ENCODE data around the gene ZNF184. TPM values are rescaled to one million over a fixed set of nuclear protein-coding genes. Genes with fewer than 3 reads are reported as not detected.

Gene ZNF184
- total RNA-seq, 4 donors from 2014 or later = 3.9 to 6.0 (median 4.4) TPM

DNA sequence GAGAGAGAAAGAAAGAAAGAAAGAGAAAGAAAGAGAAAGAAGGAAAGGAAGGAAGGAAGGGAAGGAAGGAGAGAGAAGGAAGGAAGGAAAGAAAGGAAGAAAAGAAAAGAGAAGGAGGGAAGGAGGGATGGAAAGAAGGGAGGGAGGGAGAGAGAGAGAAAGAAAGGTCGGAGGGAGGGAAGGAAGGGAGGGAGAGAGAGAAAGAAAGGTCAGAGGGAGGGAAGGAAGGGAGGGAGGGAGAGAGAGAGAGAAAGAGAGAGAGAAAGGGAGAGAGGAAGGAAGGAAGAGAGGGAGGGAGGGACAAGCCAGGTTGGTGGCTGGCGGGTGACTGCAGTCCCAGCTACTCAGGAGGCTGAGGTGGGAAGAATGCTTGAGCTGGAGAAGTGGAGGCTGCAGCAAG, 27.3 kb upstream of the ZNF184 start:
- DNase-seq (no peak), ATAC-seq (no peak)
- intact Hi-C loops (cut with DNase I; ENCODE audit: low total_unique reads) = no loop called here
- in situ Hi-C loops (cut with MboI; ENCODE audit: low sequenced_read_pairs in 4 of 4) = loop anchor here in 3 of 4 donors (25.0 kb wide), 2 partner anchors 262 to 313 kb away; no protein-coding TSS in a partner anchor
- Histone ChIP-seq H3K4me1 (peaks cover 0 to 13% of the 10 kb centered on the region in 2 donors), H3K27ac (no peak overlapping the region), H3K4me3 (no peak overlapping the region), H3K36me3 (no peaks in the 10 kb centered on the region), H3K9me3 (no peaks in the 10 kb centered on the region), H3K27me3 (peaks cover 39 to 71% (median 47%) of the 10 kb centered on the region in 3 donors)
- TF ChIP-seq, protein P1, sequence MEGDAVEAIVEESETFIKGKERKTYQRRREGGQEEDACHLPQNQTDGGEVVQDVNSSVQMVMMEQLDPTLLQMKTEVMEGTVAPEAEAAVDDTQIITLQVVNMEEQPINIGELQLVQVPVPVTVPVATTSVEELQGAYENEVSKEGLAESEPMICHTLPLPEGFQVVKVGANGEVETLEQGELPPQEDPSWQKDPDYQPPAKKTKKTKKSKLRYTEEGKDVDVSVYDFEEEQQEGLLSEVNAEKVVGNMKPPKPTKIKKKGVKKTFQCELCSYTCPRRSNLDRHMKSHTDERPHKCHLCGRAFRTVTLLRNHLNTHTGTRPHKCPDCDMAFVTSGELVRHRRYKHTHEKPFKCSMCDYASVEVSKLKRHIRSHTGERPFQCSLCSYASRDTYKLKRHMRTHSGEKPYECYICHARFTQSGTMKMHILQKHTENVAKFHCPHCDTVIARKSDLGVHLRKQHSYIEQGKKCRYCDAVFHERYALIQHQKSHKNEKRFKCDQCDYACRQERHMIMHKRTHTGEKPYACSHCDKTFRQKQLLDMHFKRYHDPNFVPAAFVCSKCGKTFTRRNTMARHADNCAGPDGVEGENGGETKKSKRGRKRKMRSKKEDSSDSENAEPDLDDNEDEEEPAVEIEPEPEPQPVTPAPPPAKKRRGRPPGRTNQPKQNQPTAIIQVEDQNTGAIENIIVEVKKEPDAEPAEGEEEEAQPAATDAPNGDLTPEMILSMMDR (IDR thresholded peaks at IDR 0.05 in 4 of 5, conservative IDR thresholded peaks at IDR 0.05 in 1 of 5) = no peak
- no peak for TF ChIP-seq POLR2A (IDR thresholded peaks at IDR 0.05)

DNA sequence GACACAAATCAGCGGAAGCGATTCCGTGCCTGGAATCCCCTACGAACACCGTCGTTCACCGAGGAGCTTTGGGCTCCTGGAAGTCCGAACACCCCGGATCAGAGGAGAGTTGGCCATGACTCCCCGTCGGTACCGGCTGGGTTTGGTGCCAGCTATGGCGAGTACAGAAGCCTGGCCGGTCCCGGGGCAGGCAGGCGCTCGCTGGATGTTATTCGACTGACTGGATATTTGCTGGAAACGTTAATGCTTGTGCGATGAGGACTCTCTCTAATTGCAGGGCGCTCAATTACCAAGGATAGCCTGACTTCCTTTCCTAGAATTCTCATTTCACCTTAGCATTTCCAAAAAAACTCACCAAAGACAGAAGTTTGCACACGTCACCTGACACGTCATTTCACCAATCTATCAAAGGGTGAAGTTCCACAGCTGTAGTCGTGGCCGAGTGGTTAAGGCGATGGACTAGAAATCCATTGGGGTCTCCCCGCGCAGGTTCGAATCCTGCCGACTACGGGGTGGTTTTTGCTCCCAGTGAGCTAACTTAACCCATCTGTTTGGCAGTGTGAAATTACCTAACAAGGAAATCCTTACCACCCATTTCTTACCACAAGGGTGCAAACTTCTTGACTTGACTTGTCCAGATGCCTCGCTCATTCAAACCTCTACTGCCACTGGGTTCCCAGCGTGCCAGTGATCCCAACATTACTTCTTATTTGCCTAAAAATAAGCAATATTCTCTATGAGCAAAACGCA, 22.7 kb upstream of the ZNF184 start:
- intact Hi-C loops (cut with DNase I; ENCODE audit: low total_unique reads) (no loop called here), in situ Hi-C loops (cut with MboI; ENCODE audit: low sequenced_read_pairs in 4 of 4) (no loop called here)
- Histone ChIP-seq H3K4me1 (no peaks in the 10 kb centered on the region), H3K27me3 (peaks cover 34 to 55% (median 38%) of the 10 kb centered on the region in 3 donors), H3K27ac (no peak overlapping the region), H3K9me3 (no peaks in the 10 kb centered on the region), H3K4me3 (peak overlapping the region; percentile 14 to 54 (median 36)), H3K36me3 (no peaks in the 10 kb centered on the region)
- ATAC-seq (no peak), DNase-seq (peak in 1 of 2 donors; percentile 12)
- TF ChIP-seq POLR2A (IDR thresholded peaks at IDR 0.05) = no peak
- TF ChIP-seq, protein P1 (IDR thresholded peaks at IDR 0.05 in 4 of 5, conservative IDR thresholded peaks at IDR 0.05 in 1 of 5) = no peak

GRCh38 chr6:27494987-27495385, 22.1 kb upstream of the ZNF184 start:
- peak overlapping the region; percentile 14 to 54 (median 36) for H3K4me3 ChIP-seq
- DNase-seq (no peak), ATAC-seq (no peak)
- in situ Hi-C loops (cut with MboI; ENCODE audit: low sequenced_read_pairs in 4 of 4) = no loop called here
- no peaks in the 10 kb centered on the region for H3K4me1 ChIP-seq
- no peak for TF ChIP-seq POLR2A (IDR thresholded peaks at IDR 0.05)
- TF ChIP-seq, protein P1 (IDR thresholded peaks at IDR 0.05 in 4 of 5, conservative IDR thresholded peaks at IDR 0.05 in 1 of 5) = no peak
- H3K9me3 ChIP-seq = no peaks in the 10 kb centered on the region
- no peak overlapping the region for H3K27ac ChIP-seq
- intact Hi-C loops (cut with DNase I; ENCODE audit: low total_unique reads) = no loop called here
- H3K27me3 ChIP-seq = peaks cover 30 to 50% (median 33%) of the 10 kb centered on the region in 3 donors
- no peaks in the 10 kb centered on the region for H3K36me3 ChIP-seq

- ATAC-seq = no peak
- Histone ChIP-seq H3K4me1 (no peaks in the 10 kb centered on the region), H3K27me3 (peaks cover 30 to 44% (median 30%) of the 10 kb centered on the region in 3 donors), H3K9me3 (no peaks in the 10 kb centered on the region), H3K27ac (no peak overlapping the region), H3K36me3 (no peaks in the 10 kb centered on the region), H3K4me3 (no peak overlapping the region)
- in situ Hi-C loops (cut with MboI; ENCODE audit: low sequenced_read_pairs in 4 of 4) = no loop called here
- TF ChIP-seq, protein P1 (IDR thresholded peaks at IDR 0.05 in 4 of 5, conservative IDR thresholded peaks at IDR 0.05 in 1 of 5) = no peak
- no peak for TF ChIP-seq POLR2A (IDR thresholded peaks at IDR 0.05)
- no peak for DNase-seq
- intact Hi-C loops (cut with DNase I; ENCODE audit: low total_unique reads) = no loop called here
Measured at GRCh38 chr6:27494103-27494502, 21.2 kb upstream of the ZNF184 start.

All from gastrocnemius medialis (tissue), 4 donors.